Epithelial cell of esophagus (primary cell): Measurements from ENCODE around the gene COL26A1.

ENCODE experiments used
- DNase-seq: peaks from one replicate; pipeline ENCODE4 v3.0.0; 2010; ENCODE audit warnings: low read depth
- H3K4me3 ChIP-seq: 2 replicates; pipeline ENCODE4 v1.5.1; 2011; ENCODE audit warnings: mild to moderate bottlenecking, low read length, control low read depth
- TF ChIP-seq, protein P1 (sequence below): IDR thresholded peaks from 2 replicates; pipeline ENCODE4 v1.5.1; 2011; ENCODE audit warnings: low read depth, mild to moderate bottlenecking, low read length, control low read depth, inconsistent platforms; ENCODE audit not compliant: insufficient read depth; ENCODE audit errors: missing control alignments

Gene COL26A1

GRCh38 chr7:101567230-101567629 lies 204.6 kb downstream of the COL26A1 start:
- DNase-seq: no peak
- no peak overlapping the region for H3K4me3 ChIP-seq
- TF ChIP-seq, protein P1, sequence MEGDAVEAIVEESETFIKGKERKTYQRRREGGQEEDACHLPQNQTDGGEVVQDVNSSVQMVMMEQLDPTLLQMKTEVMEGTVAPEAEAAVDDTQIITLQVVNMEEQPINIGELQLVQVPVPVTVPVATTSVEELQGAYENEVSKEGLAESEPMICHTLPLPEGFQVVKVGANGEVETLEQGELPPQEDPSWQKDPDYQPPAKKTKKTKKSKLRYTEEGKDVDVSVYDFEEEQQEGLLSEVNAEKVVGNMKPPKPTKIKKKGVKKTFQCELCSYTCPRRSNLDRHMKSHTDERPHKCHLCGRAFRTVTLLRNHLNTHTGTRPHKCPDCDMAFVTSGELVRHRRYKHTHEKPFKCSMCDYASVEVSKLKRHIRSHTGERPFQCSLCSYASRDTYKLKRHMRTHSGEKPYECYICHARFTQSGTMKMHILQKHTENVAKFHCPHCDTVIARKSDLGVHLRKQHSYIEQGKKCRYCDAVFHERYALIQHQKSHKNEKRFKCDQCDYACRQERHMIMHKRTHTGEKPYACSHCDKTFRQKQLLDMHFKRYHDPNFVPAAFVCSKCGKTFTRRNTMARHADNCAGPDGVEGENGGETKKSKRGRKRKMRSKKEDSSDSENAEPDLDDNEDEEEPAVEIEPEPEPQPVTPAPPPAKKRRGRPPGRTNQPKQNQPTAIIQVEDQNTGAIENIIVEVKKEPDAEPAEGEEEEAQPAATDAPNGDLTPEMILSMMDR: no peak

- no peak overlapping the region for H3K4me3 ChIP-seq
- DNase-seq: no peak
- TF ChIP-seq, protein P1: no peak
Measured at GRCh38 chr7:101572156-101572555, 209.5 kb downstream of the COL26A1 start.

DNA sequence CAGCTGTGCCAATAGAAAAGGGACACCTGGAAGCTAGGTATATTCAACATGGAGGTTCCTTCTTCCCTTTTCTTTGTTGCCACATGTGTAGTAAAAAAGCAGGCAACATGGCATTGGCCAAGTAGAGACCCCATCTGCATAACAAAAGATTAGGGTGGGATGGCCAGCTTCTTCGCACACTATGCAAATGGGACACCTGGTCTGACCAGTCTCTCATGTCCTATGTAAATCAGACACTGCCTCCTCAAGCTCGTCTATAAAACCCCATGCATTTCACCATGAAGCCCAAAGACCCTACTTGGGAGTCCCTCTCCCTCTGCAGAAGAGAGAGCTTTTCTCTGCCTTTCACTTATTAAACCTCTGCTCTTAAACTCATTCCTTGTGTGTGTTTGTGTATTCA lies 212.5 kb downstream of the COL26A1 start:
- TF ChIP-seq, protein P1: no peak
- no peak overlapping the region for H3K4me3 ChIP-seq
- DNase-seq: no peak

DNA sequence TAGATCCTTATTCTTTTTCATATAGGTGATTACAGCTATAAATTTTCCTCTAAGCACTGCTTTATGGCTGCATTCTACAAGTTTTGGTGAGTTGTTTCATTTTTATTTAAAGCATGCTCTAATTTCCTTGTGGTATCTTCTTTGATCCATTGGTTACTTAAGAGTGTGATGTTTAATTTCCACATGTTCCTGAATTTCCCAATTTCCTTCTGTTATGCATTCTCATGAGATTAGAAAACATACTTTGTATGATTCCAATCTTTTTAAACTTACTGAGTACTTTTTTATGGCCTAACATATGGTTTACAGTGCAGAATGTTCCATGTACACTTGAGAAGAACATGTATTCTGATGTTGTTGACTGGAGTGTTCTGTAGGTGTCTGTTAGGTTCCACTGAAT lies 213.0 kb downstream of the COL26A1 start:
- H3K4me3 ChIP-seq: no peak overlapping the region
- TF ChIP-seq, protein P1: no peak
- no peak for DNase-seq

DNA sequence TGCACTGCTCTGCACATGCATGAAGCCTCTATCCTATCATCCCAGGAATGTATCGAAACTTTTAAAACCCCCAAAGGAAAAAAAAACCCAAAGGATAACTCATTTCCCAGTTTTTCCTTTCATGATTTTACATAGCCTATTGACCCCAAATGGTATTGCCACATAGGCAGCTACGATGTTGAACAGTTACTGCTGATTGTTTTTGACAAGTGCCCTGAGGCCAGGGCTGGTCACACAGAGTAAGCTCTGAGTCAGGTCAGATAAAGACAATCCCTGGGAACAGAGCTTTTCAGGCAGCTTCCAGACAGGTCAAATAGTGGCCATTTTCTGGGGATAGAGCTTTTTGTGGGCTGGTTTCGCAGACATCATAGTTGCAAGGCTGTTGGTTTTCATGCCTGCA lies 214.3 kb downstream of the COL26A1 start:
- H3K4me3 ChIP-seq: no peak overlapping the region
- DNase-seq: peak; percentile 53
- TF ChIP-seq, protein P1: no peak

DNA sequence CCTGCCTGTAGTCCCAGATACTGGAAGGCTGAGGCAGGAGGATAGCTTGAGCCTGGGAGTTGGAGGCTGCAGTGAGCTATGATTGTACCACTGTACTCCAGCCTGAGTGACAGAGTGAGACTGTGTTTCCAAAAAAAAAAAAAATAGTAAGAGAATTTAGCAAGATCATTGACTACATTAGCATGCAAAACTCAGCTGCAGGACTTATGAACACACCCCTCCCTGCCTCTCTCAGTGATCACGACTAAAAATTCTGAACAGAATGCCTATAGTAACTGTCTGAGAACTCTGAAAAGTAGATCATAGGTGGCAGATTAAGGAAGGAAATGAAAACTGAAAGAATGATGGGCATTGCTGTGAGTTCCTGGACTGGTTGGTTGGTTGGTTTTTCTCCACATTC lies 215.9 kb downstream of the COL26A1 start:
- DNase-seq: no peak
- TF ChIP-seq, protein P1: no peak
- no peak overlapping the region for H3K4me3 ChIP-seq

GRCh38 chr7:101580596-101580995 lies 217.9 kb downstream of the COL26A1 start:
- no peak overlapping the region for H3K4me3 ChIP-seq
- no peak for DNase-seq
- TF ChIP-seq, protein P1: no peak
